ENCODE measurements around the gene RPL36AL. TPM values are rescaled to one million over a fixed set of nuclear protein-coding genes. Genes with fewer than 3 reads are reported as not detected.

The RPL36AL gene
- total and polyA plus RNA-seq, 10 of the 15 experiments (the other 5 are each of a cell fraction or from before 2014, with no cell fraction given): 222 to 1,379 (median 545) TPM

DNA sequence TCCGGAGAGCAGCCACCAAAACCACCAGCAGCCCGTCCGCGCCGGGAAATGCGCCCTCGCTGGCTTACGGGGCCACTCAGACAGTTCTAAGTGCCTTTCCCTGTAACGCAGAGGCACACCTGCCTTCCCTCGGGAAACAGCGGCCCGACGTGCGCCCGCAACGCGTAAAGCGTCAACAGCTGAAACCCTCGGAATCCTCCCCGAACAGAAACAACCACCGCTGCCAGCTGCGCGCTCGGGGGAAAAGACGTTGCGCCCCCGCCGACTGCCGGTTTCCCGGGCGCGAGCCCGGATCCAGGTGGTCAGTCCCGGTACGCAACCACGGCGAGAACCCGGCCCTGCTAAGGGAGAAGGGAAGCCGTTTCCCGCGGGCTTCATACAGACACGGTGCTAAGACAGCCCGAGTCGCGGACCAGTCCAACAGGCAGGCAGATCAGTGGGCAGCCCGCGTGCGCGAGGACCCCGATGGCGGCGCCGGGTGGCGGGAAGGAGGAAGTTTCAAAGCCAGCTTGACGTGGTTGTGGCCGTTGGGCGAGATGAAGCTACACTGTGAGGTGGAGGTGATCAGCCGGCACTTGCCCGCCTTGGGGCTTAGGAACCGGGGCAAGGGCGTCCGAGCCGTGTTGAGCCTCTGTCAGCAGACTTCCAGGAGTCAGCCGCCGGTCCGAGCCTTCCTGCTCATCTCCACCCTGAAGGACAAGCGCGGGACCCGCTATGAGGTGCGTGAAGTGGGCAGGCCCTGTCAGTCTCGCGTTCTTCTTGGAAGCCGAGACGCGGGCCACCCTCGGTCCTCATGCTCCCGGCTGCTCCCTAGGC is 21.7 kb downstream of the RPL36AL start, which contains the start of gene LRR1 (continued):
- TF ChIP-seq, protein P1, sequence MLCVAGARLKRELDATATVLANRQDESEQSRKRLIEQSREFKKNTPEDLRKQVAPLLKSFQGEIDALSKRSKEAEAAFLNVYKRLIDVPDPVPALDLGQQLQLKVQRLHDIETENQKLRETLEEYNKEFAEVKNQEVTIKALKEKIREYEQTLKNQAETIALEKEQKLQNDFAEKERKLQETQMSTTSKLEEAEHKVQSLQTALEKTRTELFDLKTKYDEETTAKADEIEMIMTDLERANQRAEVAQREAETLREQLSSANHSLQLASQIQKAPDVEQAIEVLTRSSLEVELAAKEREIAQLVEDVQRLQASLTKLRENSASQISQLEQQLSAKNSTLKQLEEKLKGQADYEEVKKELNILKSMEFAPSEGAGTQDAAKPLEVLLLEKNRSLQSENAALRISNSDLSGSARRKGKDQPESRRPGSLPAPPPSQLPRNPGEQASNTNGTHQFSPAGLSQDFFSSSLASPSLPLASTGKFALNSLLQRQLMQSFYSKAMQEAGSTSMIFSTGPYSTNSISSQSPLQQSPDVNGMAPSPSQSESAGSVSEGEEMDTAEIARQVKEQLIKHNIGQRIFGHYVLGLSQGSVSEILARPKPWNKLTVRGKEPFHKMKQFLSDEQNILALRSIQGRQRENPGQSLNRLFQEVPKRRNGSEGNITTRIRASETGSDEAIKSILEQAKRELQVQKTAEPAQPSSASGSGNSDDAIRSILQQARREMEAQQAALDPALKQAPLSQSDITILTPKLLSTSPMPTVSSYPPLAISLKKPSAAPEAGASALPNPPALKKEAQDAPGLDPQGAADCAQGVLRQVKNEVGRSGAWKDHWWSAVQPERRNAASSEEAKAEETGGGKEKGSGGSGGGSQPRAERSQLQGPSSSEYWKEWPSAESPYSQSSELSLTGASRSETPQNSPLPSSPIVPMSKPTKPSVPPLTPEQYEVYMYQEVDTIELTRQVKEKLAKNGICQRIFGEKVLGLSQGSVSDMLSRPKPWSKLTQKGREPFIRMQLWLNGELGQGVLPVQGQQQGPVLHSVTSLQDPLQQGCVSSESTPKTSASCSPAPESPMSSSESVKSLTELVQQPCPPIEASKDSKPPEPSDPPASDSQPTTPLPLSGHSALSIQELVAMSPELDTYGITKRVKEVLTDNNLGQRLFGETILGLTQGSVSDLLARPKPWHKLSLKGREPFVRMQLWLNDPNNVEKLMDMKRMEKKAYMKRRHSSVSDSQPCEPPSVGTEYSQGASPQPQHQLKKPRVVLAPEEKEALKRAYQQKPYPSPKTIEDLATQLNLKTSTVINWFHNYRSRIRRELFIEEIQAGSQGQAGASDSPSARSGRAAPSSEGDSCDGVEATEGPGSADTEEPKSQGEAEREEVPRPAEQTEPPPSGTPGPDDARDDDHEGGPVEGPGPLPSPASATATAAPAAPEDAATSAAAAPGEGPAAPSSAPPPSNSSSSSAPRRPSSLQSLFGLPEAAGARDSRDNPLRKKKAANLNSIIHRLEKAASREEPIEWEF (IDR thresholded peaks at IDR 0.05; ENCODE audit: insufficient replicate concordance, low read depth, low read length): no peak
- peak; percentile 31 for TF ChIP-seq SP1 (IDR thresholded peaks at IDR 0.05; ENCODE audit: low read depth, low read length)
- peak; percentile 67 for TF ChIP-seq KLF5 (IDR thresholded peaks at IDR 0.05; ENCODE audit: partially characterized antibody)
- peak; percentile 96 for TF ChIP-seq ZNF207 (IDR thresholded peaks at IDR 0.05; ENCODE audit: borderline replicate concordance)
- TF ChIP-seq STAT3 (IDR thresholded peaks at IDR 0.05; ENCODE audit: low read depth, low read length): no peak
- no peak for TF ChIP-seq PAX8 (IDR thresholded peaks at IDR 0.05)
- peak; percentile 60 for TF ChIP-seq HCFC1 (IDR thresholded peaks at IDR 0.05; ENCODE audit: low read length)
- peak; percentile 32; the same call in 1 of the 2 replicates for TF ChIP-seq NFIC (IDR thresholded peaks at IDR 0.05; ENCODE audit: low read depth, low read length)
- no peak for TF ChIP-seq SUZ12 (IDR thresholded peaks at IDR 0.05; ENCODE audit: unreplicated experiment)
- peak in 1 of 2 experiments; percentile 6; a peak in 1 of 4 replicates for TF ChIP-seq EP300 (IDR thresholded peaks at IDR 0.05; ENCODE audit: borderline replicate concordance in 1 of 2, control insufficient read depth in 1 of 2, low read depth in 2 of 2, low read length in 2 of 2)
- peak; percentile 94 for TF ChIP-seq POLR2AphosphoS5 (IDR thresholded peaks at IDR 0.05; ENCODE audit: low read length)
- TF ChIP-seq TBL1XR1 (IDR thresholded peaks at IDR 0.05; ENCODE audit: low read depth, low read length): no peak
- peak; percentile 61 for TF ChIP-seq EED (IDR thresholded peaks at IDR 0.05; ENCODE audit: low read depth)
- TF ChIP-seq JUNB (IDR thresholded peaks at IDR 0.05): no peak
- TF ChIP-seq TCF12 (IDR thresholded peaks at IDR 0.05; ENCODE audit: low read depth, low read length): peak; percentile 65; the same call in 1 of the 2 replicates
- no peak for TF ChIP-seq ZSCAN29 (IDR thresholded peaks at IDR 0.05)
- TF ChIP-seq ESRRA (IDR thresholded peaks at IDR 0.05; ENCODE audit: low read length): no peak
- TF ChIP-seq PAX5 (IDR thresholded peaks at IDR 0.05; ENCODE audit: borderline replicate concordance, low read depth, low read length): no peak; the same call in none of the 2 replicates
- peak; percentile 62 for TF ChIP-seq BACH1 (IDR thresholded peaks at IDR 0.05; ENCODE audit: borderline replicate concordance)
- no peak for TF ChIP-seq MTA2 (IDR thresholded peaks at IDR 0.05; ENCODE audit: low read depth)
- TF ChIP-seq, protein P2, sequence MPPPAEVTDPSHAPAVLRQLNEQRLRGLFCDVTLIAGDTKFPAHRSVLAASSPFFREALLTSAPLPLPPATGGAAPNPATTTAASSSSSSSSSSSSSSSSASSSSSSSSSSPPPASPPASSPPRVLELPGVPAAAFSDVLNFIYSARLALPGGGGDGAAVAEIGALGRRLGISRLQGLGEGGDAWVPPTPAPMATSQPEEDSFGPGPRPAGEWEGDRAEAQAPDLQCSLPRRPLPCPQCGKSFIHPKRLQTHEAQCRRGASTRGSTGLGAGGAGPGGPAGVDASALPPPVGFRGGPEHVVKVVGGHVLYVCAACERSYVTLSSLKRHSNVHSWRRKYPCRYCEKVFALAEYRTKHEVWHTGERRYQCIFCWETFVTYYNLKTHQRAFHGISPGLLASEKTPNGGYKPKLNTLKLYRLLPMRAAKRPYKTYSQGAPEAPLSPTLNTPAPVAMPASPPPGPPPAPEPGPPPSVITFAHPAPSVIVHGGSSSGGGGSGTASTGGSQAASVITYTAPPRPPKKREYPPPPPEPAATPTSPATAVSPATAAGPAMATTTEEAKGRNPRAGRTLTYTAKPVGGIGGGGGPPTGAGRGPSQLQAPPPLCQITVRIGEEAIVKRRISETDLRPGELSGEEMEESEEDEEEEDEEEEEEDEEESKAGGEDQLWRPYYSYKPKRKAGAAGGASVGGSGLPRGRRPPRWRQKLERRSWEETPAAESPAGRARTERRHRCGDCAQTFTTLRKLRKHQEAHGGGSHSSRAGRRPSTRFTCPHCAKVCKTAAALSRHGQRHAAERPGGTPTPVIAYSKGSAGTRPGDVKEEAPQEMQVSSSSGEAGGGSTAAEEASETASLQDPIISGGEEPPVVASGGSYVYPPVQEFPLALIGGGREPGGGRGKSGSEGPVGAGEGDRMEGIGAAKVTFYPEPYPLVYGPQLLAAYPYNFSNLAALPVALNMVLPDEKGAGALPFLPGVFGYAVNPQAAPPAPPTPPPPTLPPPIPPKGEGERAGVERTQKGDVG (CRISPR knock-in tag; IDR thresholded peaks at IDR 0.05): no peak
- no peak for TF ChIP-seq RBBP5 (conservative IDR thresholded peaks at IDR 0.05)
- TF ChIP-seq SRF (IDR thresholded peaks at IDR 0.05; ENCODE audit: low read depth in 2 of 2, low read length in 2 of 2): no peak
- peak in 1 of 2 experiments; percentile 63; a peak in 2 of 4 replicates for TF ChIP-seq BHLHE40 (IDR thresholded peaks at IDR 0.05; ENCODE audit: borderline replicate concordance in 1 of 2, low read depth in 2 of 2, low read length in 1 of 2)
